ENCODE results near the gene LTBP1.

LTBP1 gene

GRCh38 chr2:33122726-33123125 lies 176.0 kb downstream of the LTBP1 start:
- no peak for DNase-seq

- DNase-seq, result no peak
Observed at GRCh38 chr2:33123216-33123615, 176.5 kb downstream of the LTBP1 start.

- no peak for DNase-seq
Observed at GRCh38 chr2:33126552-33126951, 179.8 kb downstream of the LTBP1 start.

GRCh38 chr2:33126958-33127357 lies 180.2 kb downstream of the LTBP1 start:
- no peak for DNase-seq

GRCh38 chr2:33129263-33130053 lies 182.7 kb downstream of the LTBP1 start:
- no peak for DNase-seq

- no peak for DNase-seq
Observed at GRCh38 chr2:33130054-33130447, 183.3 kb downstream of the LTBP1 start.

GRCh38 chr2:33130544-33130943 lies 183.8 kb downstream of the LTBP1 start:
- no peak for DNase-seq

GRCh38 chr2:33131111-33131510 lies 184.4 kb downstream of the LTBP1 start:
- no peak for DNase-seq

GRCh38 chr2:33131749-33132148 lies 185.0 kb downstream of the LTBP1 start:
- DNase-seq, result peak in 1 of 2 experiments; percentile 11

- DNase-seq, result no peak
Observed at GRCh38 chr2:33133454-33133952, 186.8 kb downstream of the LTBP1 start.

GRCh38 chr2:33134086-33134771 lies 187.5 kb downstream of the LTBP1 start:
- peak; percentile 63 to 86 for DNase-seq

GRCh38 chr2:33134791-33135560 lies 188.2 kb downstream of the LTBP1 start:
- DNase-seq, result peak in 1 of 2 experiments; percentile 43

- no peak for DNase-seq
Observed at GRCh38 chr2:33135645-33136044, 188.9 kb downstream of the LTBP1 start.

- no peak for DNase-seq
Observed at GRCh38 chr2:33136056-33136455, 189.3 kb downstream of the LTBP1 start.

GRCh38 chr2:33136566-33136965 lies 189.8 kb downstream of the LTBP1 start:
- DNase-seq, result no peak

- no peak for DNase-seq
Observed at GRCh38 chr2:33137331-33137730, 190.6 kb downstream of the LTBP1 start.

GRCh38 chr2:33139949-33140348 lies 193.2 kb downstream of the LTBP1 start:
- no peak for DNase-seq

- DNase-seq, result no peak
Observed at GRCh38 chr2:33141476-33141875, 194.7 kb downstream of the LTBP1 start.

GRCh38 chr2:33142810-33143209 lies 196.1 kb downstream of the LTBP1 start:
- no peak for DNase-seq

GRCh38 chr2:33144243-33144642 lies 197.5 kb downstream of the LTBP1 start:
- DNase-seq, result no peak

- DNase-seq, result no peak
Observed at GRCh38 chr2:33145459-33145858, 198.7 kb downstream of the LTBP1 start.

GRCh38 chr2:33146102-33146501 lies 199.3 kb downstream of the LTBP1 start:
- no peak for DNase-seq

- no peak for DNase-seq
Observed at GRCh38 chr2:33153008-33153407, 206.3 kb downstream of the LTBP1 start.

Data from NCI-H524 (cell line).